ENCODE data around the gene ZNF771.

The ZNF771 gene

DNA sequence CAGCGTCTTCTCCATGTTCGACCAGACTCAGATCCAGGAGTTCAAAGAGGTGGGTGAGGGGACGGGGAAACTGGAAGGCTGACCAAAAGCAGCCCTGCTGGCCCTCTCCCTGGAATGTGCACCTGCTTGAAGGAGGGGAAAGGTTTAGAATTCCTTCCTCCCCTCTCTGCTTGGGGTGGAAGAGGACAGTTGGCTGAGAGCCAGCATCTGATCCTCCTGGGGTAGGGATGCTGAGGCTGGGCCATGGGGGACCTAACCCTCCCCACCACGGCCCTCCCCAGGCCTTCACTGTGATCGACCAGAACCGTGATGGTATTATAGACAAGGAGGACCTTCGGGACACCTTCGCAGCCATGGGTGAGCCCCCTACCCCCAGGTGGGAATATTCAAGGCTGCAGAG lies 31.5 kb upstream of the ZNF771 start:
- no peak overlapping the region for H3K4me3 ChIP-seq (ENCODE audit: low read length)
- TF ChIP-seq CTCF (conservative IDR thresholded peaks at IDR 0.05; ENCODE audit: low read length) = no peak
- DNase-seq (ENCODE audit: low read depth) = no peak

- no peak for DNase-seq (ENCODE audit: low read depth)
- H3K4me3 ChIP-seq (ENCODE audit: low read length) = no peak overlapping the region
- no peak for TF ChIP-seq CTCF (conservative IDR thresholded peaks at IDR 0.05; ENCODE audit: low read length)
Observed at GRCh38 chr16:30376461-30376902, 30.9 kb upstream of the ZNF771 start.

DNA sequence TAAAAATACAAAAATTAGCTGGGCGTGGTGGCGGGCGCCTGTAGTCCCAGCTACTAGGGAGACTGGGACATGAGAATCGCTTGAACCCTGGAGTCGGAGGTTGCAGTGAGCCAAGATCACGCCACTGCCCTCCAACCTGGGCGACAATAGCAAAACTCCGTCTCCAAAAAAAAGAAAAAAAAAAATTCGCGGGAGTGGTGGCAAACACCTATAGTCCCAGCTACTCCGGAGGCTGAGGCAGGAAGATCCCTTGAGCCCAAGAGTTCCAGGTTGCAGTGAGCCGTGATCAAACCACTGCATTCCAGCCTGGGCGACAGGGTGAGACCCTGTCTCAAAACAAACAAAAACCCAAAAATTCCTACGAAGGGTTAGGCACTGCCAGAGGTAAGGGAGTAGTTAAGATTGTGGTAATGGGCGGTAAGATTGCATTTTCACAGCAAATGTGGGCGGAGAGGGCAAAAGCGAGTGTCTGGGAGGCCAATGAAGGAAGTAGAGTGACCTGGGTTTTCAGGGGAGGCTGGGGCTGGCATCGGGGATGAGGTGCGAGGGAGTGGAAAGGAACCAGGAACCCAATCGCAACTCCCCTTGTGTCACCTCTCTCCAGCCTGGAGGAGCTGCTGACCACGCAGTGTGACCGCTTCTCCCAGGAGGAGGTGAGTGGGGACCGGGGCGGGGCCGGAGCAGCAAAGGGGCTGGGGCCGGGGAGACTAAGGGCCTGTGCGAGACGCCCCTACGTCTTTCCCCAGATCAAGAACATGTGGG lies 30.2 kb upstream of the ZNF771 start:
- H3K4me3 ChIP-seq (ENCODE audit: low read length) = peak overlapping the region; percentile 66
- DNase-seq (ENCODE audit: low read depth) = no peak
- no peak for TF ChIP-seq CTCF (conservative IDR thresholded peaks at IDR 0.05; ENCODE audit: low read length)

- no peak for TF ChIP-seq CTCF (conservative IDR thresholded peaks at IDR 0.05; ENCODE audit: low read length)
- DNase-seq (ENCODE audit: low read depth) = peak; percentile 87
- H3K4me3 ChIP-seq (ENCODE audit: low read length) = peak overlapping the region; percentile 66
Observed at GRCh38 chr16:30377812-30378235, 29.6 kb upstream of the ZNF771 start.

DNA sequence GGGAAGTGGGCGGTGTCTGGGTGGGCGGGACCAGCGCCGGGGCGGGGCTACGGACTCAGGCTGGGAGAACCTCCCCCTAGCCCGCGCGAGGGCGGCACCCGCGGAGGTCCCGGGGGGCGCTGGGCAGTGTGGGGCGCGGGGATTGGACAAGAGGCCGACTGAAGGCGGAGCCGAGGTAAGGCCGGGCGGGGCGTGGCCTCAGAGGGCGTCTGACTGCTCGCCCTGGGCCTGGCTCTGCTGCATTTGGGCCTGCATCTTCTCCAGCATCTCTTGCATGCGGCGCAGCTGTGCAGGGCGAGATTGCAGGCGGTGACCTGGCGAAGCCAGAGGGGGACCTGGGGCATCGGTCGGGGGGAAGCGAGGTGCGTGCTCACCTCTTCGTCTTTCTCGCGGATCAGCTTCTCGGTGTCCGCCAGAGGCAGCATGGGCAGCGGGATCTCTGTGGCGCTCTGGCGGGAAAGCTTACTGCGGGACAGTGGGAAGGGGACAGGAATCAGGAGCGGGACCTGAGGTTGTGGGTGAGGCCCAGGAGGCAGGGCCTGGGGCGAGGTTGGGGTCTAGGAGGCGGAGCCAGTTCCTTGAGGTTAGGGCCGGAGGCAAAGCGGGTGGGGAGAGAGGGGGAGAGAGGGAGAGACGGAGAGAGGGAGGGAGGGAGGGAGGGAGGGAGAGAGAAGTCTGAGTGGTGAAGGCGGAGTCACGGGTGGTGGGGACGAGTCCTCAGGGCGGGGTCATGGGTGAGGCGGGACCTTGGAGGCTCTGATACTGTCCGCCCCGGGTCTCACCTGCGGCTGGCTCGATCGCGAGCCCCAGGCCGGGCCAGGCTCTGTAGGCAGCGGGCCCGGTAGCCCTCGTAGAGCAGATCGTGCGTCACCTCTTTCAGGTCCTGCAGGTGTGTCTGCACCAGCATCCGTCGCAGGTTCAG lies 28.9 kb upstream of the ZNF771 start:
- DNase-seq (ENCODE audit: low read depth) = peak; percentile 97
- H3K4me3 ChIP-seq (ENCODE audit: low read length) = peak overlapping the region; percentile 91
- TF ChIP-seq CTCF (conservative IDR thresholded peaks at IDR 0.05; ENCODE audit: low read length) = peak; percentile 33

DNA sequence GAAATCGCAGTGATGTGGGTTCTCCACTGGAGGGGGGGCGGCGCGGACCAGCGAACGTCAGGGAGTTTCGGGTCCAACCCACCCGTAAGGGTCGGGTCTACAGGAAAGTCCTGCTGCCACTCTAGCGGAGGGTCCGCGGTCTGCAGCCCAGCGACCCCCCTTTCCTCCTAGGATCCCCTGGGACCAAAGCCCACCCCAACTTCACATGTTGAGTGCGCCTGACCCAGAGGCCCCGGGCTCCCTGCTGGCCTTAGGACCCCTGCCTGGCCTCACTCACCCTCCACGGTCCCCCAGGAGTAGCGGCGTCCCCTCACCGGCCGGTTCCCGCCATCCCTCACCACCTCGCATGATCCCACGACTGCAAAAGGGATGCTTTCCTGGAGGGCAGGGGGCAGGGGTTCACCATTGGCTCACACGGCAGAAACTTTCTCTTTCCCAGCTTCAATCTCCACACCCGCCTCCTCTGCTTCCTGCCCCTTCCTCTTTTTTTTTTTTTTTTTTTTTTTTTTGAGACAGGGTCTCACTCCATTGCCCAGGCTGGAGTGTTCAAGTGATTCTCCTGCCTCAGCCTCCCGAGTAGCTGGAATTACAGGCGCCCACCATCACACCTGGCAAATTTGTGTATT lies 28.1 kb upstream of the ZNF771 start:
- H3K4me3 ChIP-seq (ENCODE audit: low read length) = peak overlapping the region; percentile 91
- no peak for TF ChIP-seq CTCF (conservative IDR thresholded peaks at IDR 0.05; ENCODE audit: low read length)
- DNase-seq (ENCODE audit: low read depth) = no peak

All from AG10803 (cell line).